Neural progenitor cell (in vitro differentiated cells): ENCODE results near the gene TSPAN10. TPM values are rescaled to one million over a fixed set of nuclear protein-coding genes. Genes with fewer than 3 reads are reported as not detected.
"Not testable (repeated sequence)": the region's sequence is repeated elsewhere in the genome, so short reads cannot be mapped to it uniquely, and the experiment has no call there.

Experiments used
- DNase-seq: peaks from one replicate; pipeline ENCODE4 v3.0.0-alpha.2; 2016; ENCODE audit warnings: low spot score
- H2AFZ ChIP-seq: fragments of 200-600 bp; sonication (generic); replicated peaks from 2 replicates; pipeline ENCODE4 v1.6.1; 2016; ENCODE audit warnings: antibody characterized with exemption
- H3F3A ChIP-seq: fragments of 200-600 bp; sonication (generic); 2 replicates; pipeline ENCODE4 v1.6.1; 2016; ENCODE audit warnings: antibody characterized with exemption, low read depth
- H3K27ac ChIP-seq: fragments of 200-600 bp; sonication (generic); 2 replicates; pipeline ENCODE4 v1.5.1; 2016; ENCODE audit warnings: mild to moderate bottlenecking
- H3K27me3 ChIP-seq: fragments of 200-600 bp; sonication (generic); 2 replicates; pipeline ENCODE4 v1.6.1; 2016; ENCODE audit warnings: mild to moderate bottlenecking, moderate library complexity
- H3K36me3 ChIP-seq: fragments of 200-600 bp; sonication (generic); 2 replicates; pipeline ENCODE4 v1.5.1; 2016
- H3K4me1 ChIP-seq: fragments of 200-600 bp; sonication (generic); 2 replicates; pipeline ENCODE4 v1.6.1; 2016; ENCODE audit warnings: mixed run types
- H3K4me2 ChIP-seq: fragments of 200-600 bp; sonication (generic); 2 replicates; pipeline ENCODE4 v1.6.1; 2016
- H3K4me3 ChIP-seq: fragments of 200-600 bp; sonication (generic); 2 replicates; pipeline ENCODE4 v1.5.1; 2016
- H3K79me2 ChIP-seq: fragments of 200-600 bp; sonication (generic); 2 replicates; pipeline ENCODE4 v1.6.1; 2016; ENCODE audit warnings: low read depth
- H3K9ac ChIP-seq: fragments of 200-600 bp; sonication (generic); 2 replicates; pipeline ENCODE4 v1.6.1; 2016
- H3K9me3 ChIP-seq: fragments of 200-600 bp; sonication (generic); 2 replicates; pipeline ENCODE4 v1.5.1; 2016; ENCODE audit warnings: low read depth
- H4K20me1 ChIP-seq: fragments of 200-600 bp; sonication (generic); 2 replicates; pipeline ENCODE4 v1.6.1; 2016; ENCODE audit warnings: low read depth
- H3K27ac Mint-ChIP-seq: 3 replicates; pipeline ENCODE4 v1.8.0; 2021; ENCODE audit warnings: mixed read lengths
- H3K27me3 Mint-ChIP-seq: 2 replicates; pipeline ENCODE4 v1.8.0; 2022; ENCODE audit warnings: low read depth, mild to moderate bottlenecking, inconsistent platforms, moderate library complexity, mixed read lengths; ENCODE audit not compliant: insufficient read depth
- H3K36me3 Mint-ChIP-seq: 3 replicates; pipeline ENCODE4 v1.8.0; 2021; ENCODE audit warnings: mixed read lengths
- H3K4me1 Mint-ChIP-seq: 3 replicates; pipeline ENCODE4 v1.8.0; 2021; ENCODE audit warnings: mixed read lengths
- H3K4me3 Mint-ChIP-seq: 3 replicates; pipeline ENCODE4 v1.8.0; 2021; ENCODE audit warnings: mild to moderate bottlenecking, moderate library complexity, mixed read lengths
- H3K9me3 Mint-ChIP-seq: 3 replicates; pipeline ENCODE4 v1.8.0; 2020; ENCODE audit warnings: mixed read lengths
- EZH2 ChIP-seq: fragments of 200-600 bp; sonication (generic); IDR thresholded peaks from 2 replicates; pipeline ENCODE4 v1.6.1; 2017; ENCODE audit warnings: antibody characterized with exemption, mild to moderate bottlenecking, moderate library complexity
- EZH2phosphoT487 ChIP-seq: fragments of 200-600 bp; sonication (generic); IDR thresholded peaks from 2 replicates; pipeline ENCODE4 v1.6.1; 2017; ENCODE audit warnings: antibody characterized with exemption
- total RNA-seq: library from RNA; depleted of rRNA; stranded (reverse); fragments of >200 nt; gene quantifications from 2 replicates; pipeline ENCODE4 v1.2.3, GENCODE V29; 2015; ENCODE audit warnings: low replicate concordance
- TF ChIP-seq, protein P1 (sequence below): fragments of 200-600 bp; sonication (generic); IDR thresholded peaks from 2 replicates; pipeline ENCODE4 v1.5.1; 2017; ENCODE audit warnings: antibody characterized with exemption, mild to moderate bottlenecking

The TSPAN10 gene
- total RNA-seq, 1 donor from 2014 or later = 2.2 TPM

DNA sequence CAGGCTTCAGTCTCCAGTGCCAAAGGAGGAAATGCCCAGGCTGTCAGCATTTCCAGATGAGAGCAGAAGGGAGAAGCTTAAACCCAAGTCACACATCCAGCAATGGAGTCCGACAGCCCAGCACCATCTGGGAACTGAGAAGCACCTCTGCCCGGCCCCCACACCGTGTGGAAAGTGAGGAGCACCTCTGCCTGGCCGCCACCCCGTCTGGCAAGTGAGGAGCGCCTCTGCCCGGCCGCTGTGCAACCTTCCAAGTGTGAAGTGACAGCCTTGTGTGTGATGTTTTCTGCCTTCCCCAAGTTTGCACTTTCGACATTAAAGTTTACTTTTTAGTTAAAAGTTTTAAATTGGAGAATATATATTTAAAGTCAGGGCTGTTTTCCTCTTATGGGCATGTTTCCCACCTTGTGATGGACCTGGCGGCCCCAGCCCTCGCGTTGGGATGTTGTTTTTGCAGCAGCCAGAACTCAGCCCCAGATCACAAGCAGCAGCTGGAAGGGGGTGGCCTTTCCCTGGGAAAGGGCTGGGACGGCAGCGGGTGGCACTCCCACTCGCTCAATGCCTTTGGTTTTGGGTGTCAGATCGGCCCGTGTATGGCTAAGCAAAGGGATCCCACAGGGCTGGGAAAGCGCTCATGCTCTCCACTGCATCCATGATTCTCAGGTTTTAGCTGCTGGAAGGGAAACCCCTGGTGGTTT, 36.7 kb downstream of the TSPAN10 start:
- peaks cover 10% of the 10 kb centered on the region for H3K36me3 Mint-ChIP-seq
- H3F3A ChIP-seq = peaks cover 24% of the 10 kb centered on the region
- no peaks in the 10 kb centered on the region for H3K36me3 ChIP-seq

DNA sequence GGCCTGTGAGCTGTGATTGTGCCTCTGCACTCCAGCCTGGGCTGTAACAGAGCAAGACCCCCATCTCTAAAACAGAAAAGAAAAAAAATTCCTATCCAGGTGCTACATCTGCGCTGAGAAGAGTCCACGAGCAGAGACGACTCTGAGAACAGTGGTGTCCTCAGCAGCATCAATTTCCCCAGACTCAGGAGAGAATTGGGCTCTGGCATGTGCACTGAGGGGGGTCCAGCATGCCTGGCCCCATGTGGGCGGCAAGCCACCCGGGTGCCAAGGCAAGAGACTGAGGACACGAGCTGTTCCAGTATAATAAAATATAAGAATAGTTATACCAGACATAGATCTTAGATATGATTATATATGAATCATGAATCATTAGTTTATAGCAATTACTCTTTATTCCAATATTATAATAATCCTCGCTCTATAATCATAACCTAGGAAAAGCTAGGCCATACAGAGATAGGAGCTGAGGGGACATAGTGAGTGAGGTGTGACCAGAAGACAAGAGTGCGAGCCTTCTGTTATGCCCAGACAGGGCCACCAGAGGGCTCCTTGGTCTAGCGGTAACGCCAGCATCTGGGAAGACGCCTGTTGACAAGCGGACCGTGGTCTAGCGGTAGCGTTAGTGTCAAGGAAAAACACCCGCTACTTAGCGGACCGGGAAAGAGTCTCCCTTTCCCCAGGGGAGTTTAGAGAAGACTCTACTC, 38.7 kb downstream of the TSPAN10 start:
- not testable (repeated sequence) for H3K4me1 Mint-ChIP-seq, H2AFZ ChIP-seq, H3K36me3 ChIP-seq, H3K27me3 ChIP-seq, H3K4me3 Mint-ChIP-seq, H3K4me3 ChIP-seq, H3K4me2 ChIP-seq, H3K27me3 Mint-ChIP-seq, H3K79me2 ChIP-seq, H3K9ac ChIP-seq, H3K9me3 Mint-ChIP-seq, H3K4me1 ChIP-seq, H3K9me3 ChIP-seq, H3K27ac ChIP-seq, H3K27ac Mint-ChIP-seq
- DNase-seq = peak; percentile 25
- H4K20me1 ChIP-seq = peaks cover 10% of the 10 kb centered on the region
- TF ChIP-seq, protein P1, sequence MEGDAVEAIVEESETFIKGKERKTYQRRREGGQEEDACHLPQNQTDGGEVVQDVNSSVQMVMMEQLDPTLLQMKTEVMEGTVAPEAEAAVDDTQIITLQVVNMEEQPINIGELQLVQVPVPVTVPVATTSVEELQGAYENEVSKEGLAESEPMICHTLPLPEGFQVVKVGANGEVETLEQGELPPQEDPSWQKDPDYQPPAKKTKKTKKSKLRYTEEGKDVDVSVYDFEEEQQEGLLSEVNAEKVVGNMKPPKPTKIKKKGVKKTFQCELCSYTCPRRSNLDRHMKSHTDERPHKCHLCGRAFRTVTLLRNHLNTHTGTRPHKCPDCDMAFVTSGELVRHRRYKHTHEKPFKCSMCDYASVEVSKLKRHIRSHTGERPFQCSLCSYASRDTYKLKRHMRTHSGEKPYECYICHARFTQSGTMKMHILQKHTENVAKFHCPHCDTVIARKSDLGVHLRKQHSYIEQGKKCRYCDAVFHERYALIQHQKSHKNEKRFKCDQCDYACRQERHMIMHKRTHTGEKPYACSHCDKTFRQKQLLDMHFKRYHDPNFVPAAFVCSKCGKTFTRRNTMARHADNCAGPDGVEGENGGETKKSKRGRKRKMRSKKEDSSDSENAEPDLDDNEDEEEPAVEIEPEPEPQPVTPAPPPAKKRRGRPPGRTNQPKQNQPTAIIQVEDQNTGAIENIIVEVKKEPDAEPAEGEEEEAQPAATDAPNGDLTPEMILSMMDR = peak; percentile 60
- H3F3A ChIP-seq = peaks cover 30% of the 10 kb centered on the region
- peaks cover 12% of the 10 kb centered on the region for H3K36me3 Mint-ChIP-seq

More for the DNA sequence above, 36.7 kb downstream of the TSPAN10 start:
- Histone ChIP-seq H4K20me1 (peaks cover 10% of the 10 kb centered on the region), H3K9ac (no peak overlapping the region), H3K79me2 (peaks cover 16% of the 10 kb centered on the region), H2AFZ (no peak overlapping the region), H3K4me1 (no peaks in the 10 kb centered on the region), H3K27ac (no peak overlapping the region), H3K9me3 (no peaks in the 10 kb centered on the region), H3K4me2 (no peak overlapping the region), H3K27me3 (no peaks in the 10 kb centered on the region), H3K4me3 (no peak overlapping the region)
- Mint-ChIP-seq H3K4me3 (no peak overlapping the region), H3K4me1 (no peaks in the 10 kb centered on the region), H3K27me3 (no peaks in the 10 kb centered on the region), H3K27ac (no peak overlapping the region), H3K9me3 (no peaks in the 10 kb centered on the region)
- TF ChIP-seq EZH2 (no peak), EZH2phosphoT487 (no peak)
- TF ChIP-seq, protein P1 = no peak
- no peak for DNase-seq

DNA sequence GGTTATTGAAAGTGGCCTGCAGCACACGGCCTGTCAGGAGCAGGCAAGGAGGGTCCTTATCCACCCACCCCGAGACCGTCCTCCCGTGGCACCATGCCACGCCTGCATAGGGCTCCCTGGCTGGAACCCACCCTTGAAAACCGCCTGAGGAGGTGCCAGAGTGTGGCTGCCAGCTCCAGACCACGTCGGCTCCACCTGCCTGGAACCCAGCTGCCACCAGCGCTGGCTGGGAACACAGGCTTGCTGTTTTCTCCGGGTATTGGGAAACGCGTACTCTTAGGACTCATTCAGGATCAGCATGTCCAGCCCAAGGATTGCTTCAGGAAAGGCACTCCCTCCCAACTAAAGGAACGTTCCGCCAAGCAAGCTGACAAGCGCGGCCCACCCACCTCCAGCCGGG, 39.9 kb downstream of the TSPAN10 start:
- Histone ChIP-seq H3K4me2 (no peak overlapping the region), H2AFZ (no peak overlapping the region), H3F3A (peaks cover 30% of the 10 kb centered on the region), H3K79me2 (peaks cover 7% of the 10 kb centered on the region), H4K20me1 (peaks cover 10% of the 10 kb centered on the region), H3K9me3 (no peaks in the 10 kb centered on the region), H3K27me3 (no peaks in the 10 kb centered on the region), H3K9ac (no peak overlapping the region), H3K36me3 (no peaks in the 10 kb centered on the region), H3K4me3 (no peak overlapping the region), H3K4me1 (no peaks in the 10 kb centered on the region), H3K27ac (no peak overlapping the region)
- DNase-seq = no peak
- Mint-ChIP-seq H3K36me3 (peaks cover 9% of the 10 kb centered on the region), H3K4me1 (no peaks in the 10 kb centered on the region), H3K9me3 (no peaks in the 10 kb centered on the region), H3K27me3 (no peaks in the 10 kb centered on the region), H3K27ac (no peak overlapping the region), H3K4me3 (no peak overlapping the region)
- TF ChIP-seq EZH2phosphoT487 (no peak), EZH2 (no peak)
- TF ChIP-seq, protein P1 = no peak
